Right cardiac atrium (tissue), 5 donors: ENCODE results near the gene RNGTT. TPM values are rescaled to one million over a fixed set of nuclear protein-coding genes. Genes with fewer than 3 reads are reported as not detected.
"Not testable (repeated sequence)": the region's sequence is repeated elsewhere in the genome, so short reads cannot be mapped to it uniquely, and the experiment has no call there.

Experiments used
- ATAC-seq, 2 donors: fragments of 200-7000 bp; cut with Tn5 transposase; one replicate each; pipeline versions ENCODE4 v1.8.0 to v1.9.1; 2020; ENCODE audit warnings: moderate library complexity in 2 of 2, mild to moderate bottlenecking in 1 of 2
- DNase-seq, 3 donors: peaks; one replicate each; pipeline ENCODE4 v3.0.0-alpha.2; 2020
- H3K27ac ChIP-seq: one replicate; pipeline ENCODE4 v1.5.1; 2013; ENCODE audit warnings: mild to moderate bottlenecking, low read length, control low read depth, moderate library complexity
- H3K27me3 ChIP-seq: one replicate; pipeline ENCODE4 v1.6.1; 2013; ENCODE audit not compliant: control insufficient read depth, insufficient read depth
- H3K4me1 ChIP-seq: one replicate; pipeline ENCODE4 v1.6.1; 2013; ENCODE audit warnings: low read length; ENCODE audit not compliant: control insufficient read depth, insufficient read depth
- H3K4me3 ChIP-seq: one replicate; pipeline ENCODE4 v1.5.1; 2013; ENCODE audit warnings: low read length, control low read depth
- H3K9me3 ChIP-seq: one replicate; pipeline ENCODE4 v1.6.1; 2013; ENCODE audit warnings: low read length; ENCODE audit not compliant: control insufficient read depth
- WGBS: extraction: QIAGEN DNeasy Blood & Tissue Kit; methylation state at CpG from one replicate; pipeline ENCODE4 v1.1.7; 2013; 5-methylcytosine and 5-hydroxymethylcytosine counted together
- intact Hi-C, 4 donors: fragments of 100-400 bp; cut with DNase I; formaldehyde crosslinking; loops; one replicate each; pipeline versions ENCODE4 v1.11.0 to v1.14.0; 2022 to 2023
- polyA plus RNA-seq: library from polyadenylated mRNA; stranded (reverse); fragments of 200-250 nt; gene quantifications from one replicate; pipeline ENCODE4 v1.2.3, GENCODE V29; 2013
- total RNA-seq, 4 donors: library from RNA; stranded (reverse); fragmentation: NEBNext Ultra II Directional; extraction: Animal tissue kit (Norgen Biotek cat#: 25700); gene quantifications; one replicate each; pipeline ENCODE4 v1.2.1, GENCODE V29; 2021
- donor health status: healthy with polysubstance abuse.
- donor health status: DM: no; HTN: yes; CAD: no.
- donor health status: DM: no; HTN: no; CAD: no.
- donor health status: DM: no; HTN: yes; CAD: no; lungs with severe emphysema.
- donor health status: DM: yes; HTN: yes; CAD: no.

Gene RNGTT
- total and polyA plus RNA-seq, 5 donors = 3.9 to 9.5 (median 8.3) TPM

GRCh38 chr6:88840289-88840688 is 123.1 kb downstream of the RNGTT start:
- H3K27me3 ChIP-seq = no peaks in the 10 kb centered on the region
- DNase-seq (no peak), ATAC-seq (no peak)
- no peak overlapping the region for H3K4me3 ChIP-seq
- no peaks in the 10 kb centered on the region for H3K4me1 ChIP-seq
- no peak overlapping the region for H3K27ac ChIP-seq
- intact Hi-C loops = no loop called here
- 97% methylated on average over 7 of the region's 7 CpGs for WGBS
- H3K9me3 ChIP-seq = no peaks in the 10 kb centered on the region

DNA sequence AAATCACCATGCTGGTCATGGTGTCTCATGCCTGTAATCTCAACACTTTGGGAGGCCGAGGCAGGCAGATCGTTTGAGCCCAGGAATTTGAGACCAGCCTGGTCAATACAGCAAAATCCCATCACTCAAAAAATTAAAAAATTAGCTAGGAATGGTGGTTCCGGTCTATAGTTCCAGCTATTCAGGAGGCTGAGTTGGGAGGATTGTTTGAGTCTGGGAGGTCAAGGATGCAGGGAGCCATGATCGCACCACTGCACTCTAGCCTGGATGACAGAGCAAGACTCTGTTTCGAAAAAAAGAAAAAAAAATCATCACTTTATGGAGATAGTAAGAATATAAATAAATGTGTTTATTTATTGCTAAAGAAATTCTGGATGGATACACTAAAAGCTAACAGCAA is 124.1 kb downstream of the RNGTT start:
- no peak for ATAC-seq
- intact Hi-C loops = no loop called here
- 97% methylated on average over 5 of the region's 5 CpGs for whole genome bisulfite sequencing
- DNase-seq = no peak
- Histone ChIP-seq H3K27ac (no peak overlapping the region), H3K9me3 (no peaks in the 10 kb centered on the region), H3K4me3 (no peak overlapping the region), H3K27me3 (no peaks in the 10 kb centered on the region), H3K4me1 (no peaks in the 10 kb centered on the region)

GRCh38 chr6:88835210-88835609 is 128.2 kb downstream of the RNGTT start:
- Histone ChIP-seq H3K27me3 (no peaks in the 10 kb centered on the region), H3K27ac (no peak overlapping the region), H3K9me3 (no peaks in the 10 kb centered on the region), H3K4me1 (no peaks in the 10 kb centered on the region), H3K4me3 (no peak overlapping the region)
- no peak for ATAC-seq
- intact Hi-C loops = no loop called here
- no peak for DNase-seq

DNA sequence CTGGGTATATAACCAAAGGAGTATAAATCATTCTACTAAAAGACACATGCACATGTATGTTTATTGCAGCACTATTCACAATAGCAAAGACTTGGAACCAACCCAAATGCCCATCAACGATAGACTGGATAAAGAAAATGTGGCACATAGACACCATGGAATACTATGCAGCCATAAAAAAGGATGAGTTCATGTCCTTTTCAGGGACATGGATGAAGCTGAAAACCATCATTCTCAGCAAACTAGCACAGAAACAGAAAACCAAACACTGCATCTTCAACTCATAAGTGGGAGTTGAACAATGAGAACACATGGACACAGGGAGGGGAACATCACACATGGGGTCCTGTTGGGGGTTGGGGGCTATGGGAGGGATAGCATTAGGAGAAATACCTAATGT is 130.3 kb downstream of the RNGTT start:
- H3K9me3 ChIP-seq, H3K27ac ChIP-seq, H3K27me3 ChIP-seq, ATAC-seq, intact Hi-C loops, H3K4me3 ChIP-seq, DNase-seq, H3K4me1 ChIP-seq: not testable (repeated sequence)
- 100% methylated on average over 1 of the region's 1 CpG for WGBS

DNA sequence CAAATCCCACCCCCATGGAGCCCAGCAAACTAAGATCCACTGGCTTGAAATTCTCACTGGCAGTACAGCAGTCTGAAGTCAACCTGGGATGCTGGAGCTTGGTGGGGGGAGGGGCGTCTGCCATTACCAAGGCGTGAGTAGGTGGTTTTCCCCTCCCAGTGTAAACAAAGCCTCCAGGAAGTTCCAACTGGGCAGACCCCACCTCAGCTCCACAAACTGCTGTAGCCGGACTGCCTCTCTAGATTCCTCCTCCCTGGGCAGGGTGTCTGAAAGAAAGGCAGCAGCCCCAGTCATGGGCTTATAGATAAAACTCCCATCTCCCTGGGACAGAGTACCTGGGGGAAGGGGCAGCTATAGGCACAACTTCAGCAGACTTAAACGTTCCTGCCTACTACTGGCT is 135.8 kb downstream of the RNGTT start:
- WGBS = 90% methylated on average over 4 of the region's 4 CpGs
- H3K27ac ChIP-seq, DNase-seq, intact Hi-C loops, H3K27me3 ChIP-seq, H3K4me3 ChIP-seq, H3K4me1 ChIP-seq, ATAC-seq, H3K9me3 ChIP-seq: not testable (repeated sequence)

- WGBS = 91% methylated on average over 3 of the region's 3 CpGs
- Histone ChIP-seq H3K4me3 (no peak overlapping the region), H3K27me3 (no peaks in the 10 kb centered on the region), H3K4me1 (no peaks in the 10 kb centered on the region), H3K9me3 (no peaks in the 10 kb centered on the region), H3K27ac (no peak overlapping the region)
- intact Hi-C loops = no loop called here
- DNase-seq = no peak
- ATAC-seq = no peak
Measured at GRCh38 chr6:88825856-88826255, 137.6 kb downstream of the RNGTT start.

GRCh38 chr6:88823998-88824397 is 139.4 kb downstream of the RNGTT start:
- Histone ChIP-seq H3K27ac (no peak overlapping the region), H3K27me3 (no peaks in the 10 kb centered on the region), H3K4me1 (no peaks in the 10 kb centered on the region), H3K9me3 (no peaks in the 10 kb centered on the region), H3K4me3 (no peak overlapping the region)
- DNase-seq (no peak), ATAC-seq (no peak)
- 75% methylated on average over 2 of the region's 2 CpGs for WGBS
- intact Hi-C loops = no loop called here

- ATAC-seq (peak in 1 of 2 donors; percentile 80), DNase-seq (no peak)
- intact Hi-C loops = no loop called here
- Histone ChIP-seq H3K27ac (no peak overlapping the region), H3K27me3 (no peaks in the 10 kb centered on the region), H3K9me3 (no peaks in the 10 kb centered on the region), H3K4me1 (no peaks in the 10 kb centered on the region), H3K4me3 (no peak overlapping the region)
- 66% methylated on average over 5 of the region's 5 CpGs for WGBS
Measured at GRCh38 chr6:88815491-88815890, 147.9 kb downstream of the RNGTT start.

GRCh38 chr6:88814909-88815308 is 148.5 kb downstream of the RNGTT start:
- H3K27ac ChIP-seq = no peak overlapping the region
- no peaks in the 10 kb centered on the region for H3K27me3 ChIP-seq
- DNase-seq = no peak
- H3K4me3 ChIP-seq = no peak overlapping the region
- intact Hi-C loops = no loop called here
- no peaks in the 10 kb centered on the region for H3K4me1 ChIP-seq
- peak in 1 of 2 donors; percentile 96 for ATAC-seq
- 50% methylated on average over 1 of the region's 1 CpG for WGBS
- H3K9me3 ChIP-seq = no peaks in the 10 kb centered on the region

DNA sequence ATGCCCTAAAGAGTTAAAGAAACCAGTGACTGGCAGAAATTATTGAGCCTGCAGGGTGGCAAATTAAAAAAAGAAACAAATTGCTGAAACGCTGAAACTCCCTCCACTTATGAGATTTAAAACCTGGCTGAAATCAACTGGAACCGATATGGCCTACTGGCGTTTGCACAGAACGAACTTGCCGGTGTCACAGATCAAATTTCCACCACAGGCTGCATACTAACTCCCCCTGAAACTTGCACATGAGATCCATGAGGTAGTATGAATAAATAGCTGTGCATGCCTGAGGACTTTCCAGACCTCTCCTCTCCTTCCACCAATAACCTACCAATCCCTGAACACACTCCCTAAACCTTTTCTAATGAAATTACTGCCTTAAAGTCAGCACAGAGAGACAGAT is 150.4 kb downstream of the RNGTT start:
- ATAC-seq = no peak
- no peaks in the 10 kb centered on the region for H3K4me1 ChIP-seq
- DNase-seq = no peak
- H3K27ac ChIP-seq = no peak overlapping the region
- intact Hi-C loops = no loop called here
- 58% methylated on average over 5 of the region's 5 CpGs for WGBS
- H3K9me3 ChIP-seq = no peaks in the 10 kb centered on the region
- H3K4me3 ChIP-seq = no peak overlapping the region
- no peaks in the 10 kb centered on the region for H3K27me3 ChIP-seq

- ATAC-seq (no peak), DNase-seq (no peak)
- WGBS = 55% methylated on average over 1 of the region's 1 CpG
- Histone ChIP-seq H3K4me3 (no peak overlapping the region), H3K27me3 (no peaks in the 10 kb centered on the region), H3K4me1 (no peaks in the 10 kb centered on the region), H3K27ac (no peak overlapping the region), H3K9me3 (no peaks in the 10 kb centered on the region)
- intact Hi-C loops = no loop called here
Measured at GRCh38 chr6:88810701-88811100, 152.7 kb downstream of the RNGTT start.

GRCh38 chr6:88810089-88810488 is 153.3 kb downstream of the RNGTT start:
- no peak overlapping the region for H3K27ac ChIP-seq
- DNase-seq = no peak
- no peak overlapping the region for H3K4me3 ChIP-seq
- no peaks in the 10 kb centered on the region for H3K9me3 ChIP-seq
- 79% methylated on average over 5 of the region's 5 CpGs for WGBS
- H3K4me1 ChIP-seq = no peaks in the 10 kb centered on the region
- no peak for ATAC-seq
- H3K27me3 ChIP-seq = no peaks in the 10 kb centered on the region
- intact Hi-C loops = no loop called here
